Measurements from ENCODE around the gene LST1. TPM values are rescaled to one million over a fixed set of nuclear protein-coding genes. Genes with fewer than 3 reads are reported as not detected.

Gene LST1
- total RNA-seq, 4 donors from 2014 or later: 3.7 to 72.9 (median 6.7) TPM

- TF ChIP-seq POLR2A (IDR thresholded peaks at IDR 0.05) (no peak), POLR2AphosphoS5 (IDR thresholded peaks at IDR 0.05) (no peak), EP300 (IDR thresholded peaks at IDR 0.05) (no peak), CTCF (IDR thresholded peaks at IDR 0.05) (no peak)
- DNase-seq (ENCODE audit: low spot score in 2 of 2): no peak
- Histone ChIP-seq H3K27me3 (no peaks in the 10 kb centered on the region), H3K4me1 (peaks cover 17% of the 10 kb centered on the region), H3K4me3 (no peak overlapping the region), H3K9me3 (no peaks in the 10 kb centered on the region), H3K27ac (no peak overlapping the region), H3K36me3 (no peaks in the 10 kb centered on the region)
- 78% methylated on average over 11 of the region's 12 CpGs for WGBS
These were observed 7.6 kb upstream of the LST1 start for GRCh38 chr6:31578184-31579118.

GRCh38 chr6:31579119-31579505 lies 7.0 kb upstream of the LST1 start:
- Histone ChIP-seq H3K27me3 (no peaks in the 10 kb centered on the region), H3K27ac (no peak overlapping the region), H3K4me1 (peaks cover 17% of the 10 kb centered on the region), H3K9me3 (no peaks in the 10 kb centered on the region), H3K4me3 (no peak overlapping the region), H3K36me3 (no peaks in the 10 kb centered on the region)
- TF ChIP-seq CTCF (IDR thresholded peaks at IDR 0.05): no peak
- TF ChIP-seq POLR2A (IDR thresholded peaks at IDR 0.05): no peak
- TF ChIP-seq POLR2AphosphoS5 (IDR thresholded peaks at IDR 0.05): no peak
- TF ChIP-seq EP300 (IDR thresholded peaks at IDR 0.05): no peak
- no peak for DNase-seq (ENCODE audit: low spot score in 2 of 2)
- WGBS: 93% methylated on average over 3 of the region's 3 CpGs

DNA sequence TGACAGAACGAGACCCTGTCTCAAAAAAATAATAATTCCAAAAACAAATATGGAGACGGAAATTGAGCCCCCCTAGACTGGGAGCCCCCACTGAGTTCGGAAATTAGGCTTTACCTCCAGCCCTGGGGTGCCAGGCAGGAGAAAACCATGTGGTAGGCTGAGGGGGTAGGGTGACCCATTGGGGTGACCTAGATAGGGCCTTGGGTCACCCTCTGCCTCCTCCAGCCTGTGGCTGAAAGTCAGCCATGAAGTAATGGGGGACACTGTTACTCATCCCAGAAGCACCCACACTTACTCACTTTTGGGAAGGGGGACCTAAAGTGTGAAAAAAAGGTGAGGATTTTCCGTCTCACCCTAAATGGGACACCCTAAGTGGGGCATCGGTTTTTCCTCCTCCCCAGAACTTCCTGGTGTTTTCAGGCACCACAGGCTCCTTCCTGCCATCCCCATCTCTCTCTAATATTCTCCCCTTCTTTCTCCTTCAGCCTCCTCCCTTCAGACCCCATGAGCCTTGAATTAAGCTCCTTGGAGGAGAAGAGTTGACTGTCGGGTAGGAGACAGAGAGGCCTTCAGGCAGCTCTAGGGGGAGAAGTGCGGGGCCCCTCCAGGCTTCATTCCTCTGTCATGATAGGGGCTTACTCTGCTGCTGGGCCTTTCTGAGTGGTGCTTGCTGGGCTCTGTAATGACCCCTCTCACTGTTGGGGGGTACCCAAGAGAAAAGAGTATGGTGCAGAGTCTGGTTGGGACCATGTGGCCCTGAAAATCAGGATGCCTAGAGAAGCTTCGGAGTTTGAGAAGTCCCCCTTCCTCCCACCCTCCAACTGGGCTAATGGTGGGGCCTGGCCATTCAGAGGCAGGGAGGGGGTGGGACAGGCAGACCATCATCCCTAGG lies 6.3 kb upstream of the LST1 start:
- no peak overlapping the region for H3K4me3 ChIP-seq
- WGBS: 90% methylated on average over 8 of the region's 8 CpGs
- TF ChIP-seq POLR2A (IDR thresholded peaks at IDR 0.05) (no peak), POLR2AphosphoS5 (IDR thresholded peaks at IDR 0.05) (no peak), EP300 (IDR thresholded peaks at IDR 0.05) (no peak), CTCF (IDR thresholded peaks at IDR 0.05) (no peak)

GRCh38 chr6:31580438-31580740 lies 5.7 kb upstream of the LST1 start:
- H3K27me3 ChIP-seq: no peaks in the 10 kb centered on the region
- H3K4me1 ChIP-seq: peaks cover 12% of the 10 kb centered on the region
- H3K4me3 ChIP-seq: peak overlapping the region; percentile 62
- DNase-seq (ENCODE audit: low spot score in 2 of 2): no peak
- 34% methylated on average over 11 of the region's 11 CpGs for WGBS
- no peak overlapping the region for H3K27ac ChIP-seq
- TF ChIP-seq CTCF (IDR thresholded peaks at IDR 0.05) (no peak), EP300 (IDR thresholded peaks at IDR 0.05) (no peak), POLR2A (IDR thresholded peaks at IDR 0.05) (no peak), POLR2AphosphoS5 (IDR thresholded peaks at IDR 0.05) (no peak)
- H3K9me3 ChIP-seq: no peaks in the 10 kb centered on the region
- no peaks in the 10 kb centered on the region for H3K36me3 ChIP-seq

More for the DNA sequence above, 6.3 kb upstream of the LST1 start:
- Histone ChIP-seq H3K27ac (no peak overlapping the region), H3K36me3 (no peaks in the 10 kb centered on the region), H3K27me3 (no peaks in the 10 kb centered on the region), H3K9me3 (no peaks in the 10 kb centered on the region), H3K4me1 (peaks cover 17% of the 10 kb centered on the region)
- DNase-seq (ENCODE audit: low spot score in 2 of 2): no peak

Data from suprapubic skin (tissue), 4 donors.